GM21360 (cell line): ENCODE data around the gene CSTF1.
"Not testable (repeated sequence)": the region's sequence is repeated elsewhere in the genome, so short reads cannot be mapped to it uniquely, and the experiment has no call there.

Source experiments
- ATAC-seq: cut with Tn5 transposase; IDR thresholded peaks from one replicate; pipeline ENCODE4 v1.9.1; 2021; ENCODE audit warnings: mild to moderate bottlenecking, moderate library complexity; ENCODE audit not compliant: unreplicated experiment

The CSTF1 gene

GRCh38 chr20:56403465-56403864, 11.0 kb downstream of the CSTF1 start:
- no peak for ATAC-seq

- ATAC-seq: not testable (repeated sequence)
Observed at GRCh38 chr20:56405356-56405755, 12.9 kb downstream of the CSTF1 start.

DNA sequence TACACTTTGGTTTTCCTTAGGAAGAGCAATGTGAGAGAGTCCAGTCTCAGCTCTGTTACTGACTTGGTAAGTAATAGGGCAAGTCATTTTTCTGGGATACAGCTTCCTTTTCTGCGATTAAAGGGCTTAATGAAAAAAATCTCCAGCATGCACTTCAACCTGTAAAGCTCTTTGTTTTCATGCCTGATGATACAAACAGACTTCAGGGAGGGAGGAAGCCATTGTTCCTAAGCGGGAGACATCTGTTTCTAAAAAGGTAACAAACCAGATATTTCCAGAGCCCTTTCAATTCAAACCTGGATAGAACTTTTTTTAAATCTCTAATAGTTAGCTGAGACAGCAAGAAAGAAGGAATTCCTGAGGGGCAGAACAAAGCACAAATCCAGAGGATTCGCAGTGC, 14.5 kb downstream of the CSTF1 start:
- no peak for ATAC-seq

DNA sequence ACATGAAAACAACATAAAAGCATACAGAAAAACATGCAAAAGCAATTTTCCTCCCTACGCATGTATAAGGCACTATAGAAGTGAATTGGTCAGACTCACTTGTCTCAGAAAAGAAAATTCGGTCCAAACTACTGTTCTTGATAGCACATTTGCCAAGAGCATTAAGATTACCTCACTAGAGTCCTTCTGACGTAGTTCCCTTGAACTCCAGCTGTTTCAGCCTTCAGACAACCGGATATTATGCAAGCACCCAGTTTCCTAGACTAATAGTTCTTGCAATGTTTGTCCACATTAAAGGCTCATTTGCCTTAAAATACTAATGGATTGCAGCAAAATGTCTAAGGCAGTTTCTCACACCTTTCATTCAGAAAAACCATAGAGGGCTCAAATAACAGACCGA, 17.1 kb downstream of the CSTF1 start:
- no peak for ATAC-seq

GRCh38 chr20:56409956-56410355, 17.5 kb downstream of the CSTF1 start:
- no peak for ATAC-seq

GRCh38 chr20:56411287-56411686, 18.8 kb downstream of the CSTF1 start:
- ATAC-seq: not testable (repeated sequence)

- no peak for ATAC-seq
Observed at GRCh38 chr20:56411759-56412472, 19.5 kb downstream of the CSTF1 start, which contains the start of gene CASS4. Gene CASS4 (plus strand): TSS chr20:56412260. CDS start chr20:56412459, 199 bp downstream.

DNA sequence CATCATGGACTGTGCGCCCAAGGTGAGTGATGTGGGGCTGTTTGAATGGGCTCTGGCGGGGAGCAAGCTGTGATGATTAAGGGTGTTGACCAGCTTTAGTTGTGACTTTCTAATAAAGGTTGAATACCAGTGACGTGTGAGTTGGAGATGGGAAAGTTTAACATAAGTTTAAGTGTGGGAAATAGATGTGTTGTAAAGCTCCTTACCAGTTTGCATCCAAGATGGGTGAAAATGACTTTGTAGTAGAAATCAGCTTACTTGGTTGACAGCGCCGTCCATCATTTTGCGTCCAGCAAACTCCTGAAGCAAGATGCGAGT, 20.0 kb downstream of the CSTF1 start:
- no peak for ATAC-seq

- ATAC-seq: no peak
Observed at GRCh38 chr20:56412949-56413348, 20.5 kb downstream of the CSTF1 start.

GRCh38 chr20:56414842-56415765, 22.7 kb downstream of the CSTF1 start:
- no peak for ATAC-seq

GRCh38 chr20:56417402-56417801, 25.0 kb downstream of the CSTF1 start:
- ATAC-seq: no peak

- ATAC-seq: no peak
Observed at GRCh38 chr20:56417911-56418310, 25.5 kb downstream of the CSTF1 start.

GRCh38 chr20:56418385-56418861, 26.0 kb downstream of the CSTF1 start:
- ATAC-seq: no peak

- no peak for ATAC-seq
Observed at GRCh38 chr20:56420028-56420427, 27.6 kb downstream of the CSTF1 start.

- ATAC-seq: no peak
Observed at GRCh38 chr20:56420940-56421688, 28.7 kb downstream of the CSTF1 start.

DNA sequence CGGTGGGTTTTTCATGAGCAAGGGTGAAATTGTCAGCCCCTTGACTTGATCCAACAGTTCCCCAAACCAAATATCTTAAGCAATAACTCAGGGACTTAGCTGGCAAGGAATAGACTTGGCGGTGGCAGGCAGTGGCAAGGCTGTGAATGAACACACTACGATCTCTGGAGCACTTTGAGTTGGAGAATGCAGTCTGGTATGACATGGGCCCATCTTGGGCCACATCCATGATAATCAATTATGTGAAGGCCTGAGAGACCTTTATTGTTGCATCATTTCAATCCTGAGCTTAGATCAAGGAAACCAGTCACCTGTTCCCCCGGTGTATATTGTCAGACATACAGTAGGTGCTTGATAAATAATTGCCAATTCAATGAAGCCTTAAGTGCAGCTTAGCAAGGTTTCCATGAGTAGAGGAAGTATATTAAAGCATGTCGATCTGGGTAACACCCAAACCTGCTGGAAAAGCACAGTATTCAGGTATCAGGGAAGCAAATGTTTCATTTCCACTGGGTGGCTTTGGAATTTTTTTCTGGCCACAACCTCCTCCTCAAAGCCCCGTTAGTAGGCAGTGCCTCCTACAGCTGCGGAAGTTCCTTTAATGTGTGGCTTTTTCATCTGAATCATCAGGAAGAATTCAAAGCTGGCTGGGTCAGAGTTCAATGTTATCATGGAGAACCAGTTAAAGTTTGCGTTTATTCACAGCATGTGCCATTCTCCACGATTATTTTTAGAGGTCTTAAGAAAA, 29.8 kb downstream of the CSTF1 start:
- ATAC-seq: no peak

DNA sequence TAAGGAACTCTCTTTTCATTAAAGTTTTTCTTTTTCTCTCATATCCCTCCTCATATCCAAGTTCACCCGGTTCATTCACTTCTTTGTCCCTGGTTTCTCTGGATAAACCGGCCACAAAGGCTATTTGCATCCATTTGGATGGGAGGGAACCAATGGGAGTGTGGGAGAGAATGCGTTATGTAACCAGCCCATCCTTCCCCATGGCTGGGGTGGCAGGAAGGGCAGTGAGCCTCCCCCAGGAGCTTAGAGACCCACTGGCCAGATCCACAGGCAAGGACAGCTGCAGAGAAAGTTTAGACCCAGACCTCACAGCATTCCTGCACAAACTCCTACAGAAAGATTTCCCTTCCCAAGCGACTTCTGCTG, 30.4 kb downstream of the CSTF1 start:
- no peak for ATAC-seq

- no peak for ATAC-seq
Observed at GRCh38 chr20:56423211-56423610, 30.8 kb downstream of the CSTF1 start.

DNA sequence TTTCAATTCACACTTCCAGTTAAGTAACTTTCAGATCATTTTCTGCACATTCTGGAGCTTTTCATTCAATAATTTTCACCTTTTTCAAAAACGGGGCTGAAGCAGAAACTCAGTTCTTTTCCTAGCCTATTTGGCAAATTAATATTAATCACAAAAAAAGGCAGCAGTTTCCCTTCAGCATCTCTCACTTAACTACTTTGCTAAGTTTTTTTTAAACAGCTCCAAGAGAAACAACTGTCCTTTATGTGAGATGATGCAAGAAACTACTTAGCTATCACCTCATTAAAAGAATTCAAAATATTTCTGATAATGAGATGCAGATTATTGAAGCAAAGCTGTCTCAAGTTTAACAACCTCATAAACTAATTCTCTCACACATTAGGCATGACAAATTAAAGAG, 31.4 kb downstream of the CSTF1 start:
- ATAC-seq: no peak

- ATAC-seq: no peak
Observed at GRCh38 chr20:56424931-56425330, 32.5 kb downstream of the CSTF1 start.

DNA sequence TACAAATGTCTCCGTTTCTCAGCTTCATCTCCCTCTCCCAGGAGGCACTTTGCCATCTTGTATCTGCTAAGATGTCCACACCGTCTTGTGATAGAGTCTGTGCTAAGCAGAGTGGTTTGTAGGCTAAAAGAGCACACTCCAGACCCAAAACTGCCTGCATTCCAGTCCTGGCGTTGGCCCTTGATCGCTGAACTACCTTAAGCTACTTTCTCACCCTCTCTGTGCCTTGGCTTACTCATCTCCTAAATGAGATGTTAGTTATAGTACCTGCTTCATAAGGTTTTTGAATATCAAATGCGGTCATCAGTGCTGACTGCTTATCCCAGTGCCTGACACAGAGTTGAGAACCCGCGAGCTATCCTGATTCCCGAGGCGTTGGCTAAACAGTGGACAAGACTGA, 33.6 kb downstream of the CSTF1 start:
- no peak for ATAC-seq
